Gastrocnemius medialis (tissue), 4 donors: ENCODE measurements around the gene SPTSSA. TPM values are rescaled to one million over a fixed set of nuclear protein-coding genes. Genes with fewer than 3 reads are reported as not detected.

Experiments
- ATAC-seq, 2 donors: fragments of 150-250 bp; one replicate each; pipeline ENCODE4 v1.9.1; 2016
- DNase-seq, 2 donors: peaks; one replicate each; pipeline ENCODE4 v3.0.0-alpha.2; 2019
- H3K27ac ChIP-seq, 4 donors: fragments of 200-600 bp; sonication (generic); 1 replicate in 1 of 4; 2 replicates in 3 of 4; pipeline ENCODE4 v1.5.1; 2016 to 2018; ENCODE audit warnings: mild to moderate bottlenecking in 2 of 4, moderate library complexity in 1 of 4
- H3K27me3 ChIP-seq, 3 donors: fragments of 200-600 bp; sonication (generic) in 2 of 3; 1 replicate in 1 of 3; 2 replicates in 2 of 3; pipeline versions ENCODE4 v1.5.1 to v1.6.0; 2016 to 2019; ENCODE audit warnings: mild to moderate bottlenecking in 1 of 3, moderate library complexity in 1 of 3
- H3K36me3 ChIP-seq, 2 donors: fragments of 200-600 bp; sonication (generic) in 1 of 2; one replicate each; pipeline ENCODE4 v1.5.1; 2017 to 2018
- H3K4me1 ChIP-seq, 2 donors: fragments of 200-600 bp; sonication (generic) in 1 of 2; one replicate each; pipeline ENCODE4 v1.5.1; 2016 to 2017; ENCODE audit warnings: mild to moderate bottlenecking in 2 of 2
- H3K4me3 ChIP-seq, 4 donors: fragments of 200-600 bp; sonication (generic) in 3 of 4; 1 replicate in 1 of 4; 2 replicates in 3 of 4; pipeline ENCODE4 v1.5.1; 2016 to 2019; ENCODE audit warnings: mild to moderate bottlenecking in 2 of 4
- H3K9me3 ChIP-seq, 3 donors: fragments of 200-600 bp; sonication (generic) in 2 of 3; 1 replicate in 1 of 3; 2 replicates in 2 of 3; pipeline ENCODE4 v1.5.1; 2016 to 2019
- POLR2A ChIP-seq, 2 donors: fragments of 450-650 bp; IDR thresholded peaks; one replicate each; pipeline ENCODE4 v1.6.1; 2017; ENCODE audit warnings: antibody characterized with exemption in 2 of 2, mild to moderate bottlenecking in 2 of 2, moderate library complexity in 2 of 2
- in situ Hi-C, 4 donors: fragments of 200-750 bp; cut with MboI; loops; one replicate each; pipeline versions ENCODE4 v1.15.0 to v1.8.0; 2017; ENCODE audit warnings: low sequenced_read_pairs in 4 of 4
- intact Hi-C: fragments of 100-400 bp; cut with DNase I; formaldehyde crosslinking; loops from one replicate; pipeline ENCODE4 v1.15.1; 2023; ENCODE audit warnings: low total_unique reads
- total RNA-seq, 4 donors: library from RNA; depleted of rRNA; stranded (reverse); fragments of >200 nt; gene quantifications; one replicate each; pipeline versions ENCODE4 v1.1.0 to v1.2.3, GENCODE V29; 2016
- TF ChIP-seq, protein P1 (sequence below), 5 experiments: fragments of 450-650 bp in 3 of 5; fragments of 200-600 bp in 2 of 5; sonication (generic) in 2 of 5; IDR thresholded peaks in 4 of 5; conservative IDR thresholded peaks in 1 of 5; 1 replicate in 4 of 5; 2 replicates in 1 of 5; pipeline ENCODE4 v1.5.1; 2016 to 2019; ENCODE audit warnings: antibody characterized with exemption in 5 of 5, mild to moderate bottlenecking in 3 of 5, moderate library complexity in 3 of 5

The SPTSSA gene
- total RNA-seq, 4 donors from 2014 or later: 6.4 to 14.0 (median 10.2) TPM

DNA sequence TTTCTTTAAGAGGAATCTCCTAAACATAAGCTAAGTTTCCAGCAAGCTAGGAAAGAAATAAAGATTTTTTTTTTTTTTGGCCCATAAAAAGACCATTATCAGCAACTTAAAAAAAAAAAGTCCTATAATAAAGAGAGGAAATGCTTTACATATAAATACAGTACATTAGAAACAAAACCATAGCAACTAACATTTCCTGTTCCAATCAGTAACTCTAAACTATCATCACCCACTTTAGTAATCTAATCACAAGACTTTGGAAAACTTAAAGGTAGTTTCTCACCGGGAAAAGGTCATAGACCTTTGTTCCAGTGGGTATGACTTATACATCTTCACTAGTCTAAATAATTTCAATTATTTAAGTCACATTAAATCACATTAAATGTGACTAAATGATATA is 11.1 kb downstream of the SPTSSA start:
- in situ Hi-C loops (no loop called here), intact Hi-C loops (loop anchor here (5.0 kb wide), 1 partner anchor 104 kb away; no protein-coding TSS in a partner anchor)
- H3K4me3 ChIP-seq: no peak overlapping the region
- no peak for TF ChIP-seq POLR2A (IDR thresholded peaks at IDR 0.05)
- TF ChIP-seq, protein P1, sequence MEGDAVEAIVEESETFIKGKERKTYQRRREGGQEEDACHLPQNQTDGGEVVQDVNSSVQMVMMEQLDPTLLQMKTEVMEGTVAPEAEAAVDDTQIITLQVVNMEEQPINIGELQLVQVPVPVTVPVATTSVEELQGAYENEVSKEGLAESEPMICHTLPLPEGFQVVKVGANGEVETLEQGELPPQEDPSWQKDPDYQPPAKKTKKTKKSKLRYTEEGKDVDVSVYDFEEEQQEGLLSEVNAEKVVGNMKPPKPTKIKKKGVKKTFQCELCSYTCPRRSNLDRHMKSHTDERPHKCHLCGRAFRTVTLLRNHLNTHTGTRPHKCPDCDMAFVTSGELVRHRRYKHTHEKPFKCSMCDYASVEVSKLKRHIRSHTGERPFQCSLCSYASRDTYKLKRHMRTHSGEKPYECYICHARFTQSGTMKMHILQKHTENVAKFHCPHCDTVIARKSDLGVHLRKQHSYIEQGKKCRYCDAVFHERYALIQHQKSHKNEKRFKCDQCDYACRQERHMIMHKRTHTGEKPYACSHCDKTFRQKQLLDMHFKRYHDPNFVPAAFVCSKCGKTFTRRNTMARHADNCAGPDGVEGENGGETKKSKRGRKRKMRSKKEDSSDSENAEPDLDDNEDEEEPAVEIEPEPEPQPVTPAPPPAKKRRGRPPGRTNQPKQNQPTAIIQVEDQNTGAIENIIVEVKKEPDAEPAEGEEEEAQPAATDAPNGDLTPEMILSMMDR (IDR thresholded peaks at IDR 0.05 in 4 of 5, conservative IDR thresholded peaks at IDR 0.05 in 1 of 5): no peak
- H3K36me3 ChIP-seq: peaks cover 0 to 37% of the 10 kb centered on the region in 2 donors
- H3K27ac ChIP-seq: no peak overlapping the region
- ATAC-seq: no peak
- H3K4me1 ChIP-seq: peaks cover 7 to 8% of the 10 kb centered on the region in 2 donors
- DNase-seq: no peak
- no peaks in the 10 kb centered on the region for H3K27me3 ChIP-seq
- H3K9me3 ChIP-seq: no peaks in the 10 kb centered on the region

DNA sequence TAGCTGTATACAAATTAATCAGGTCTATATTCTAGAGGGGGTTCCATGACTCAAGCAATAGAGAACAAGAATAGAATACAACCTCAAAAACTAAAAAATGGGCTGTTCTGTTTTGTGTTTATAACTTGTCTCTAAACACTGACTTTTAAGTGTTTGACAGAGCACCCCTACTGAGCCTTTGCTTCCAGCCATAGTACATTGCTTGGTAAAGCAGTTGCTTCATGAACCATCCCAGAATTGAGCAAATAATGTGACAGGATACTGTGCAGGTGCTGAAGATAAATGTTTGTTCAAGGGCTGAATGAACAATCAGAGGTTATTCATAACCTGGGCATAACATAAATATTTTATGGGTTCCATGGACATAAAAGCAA is 11.5 kb downstream of the SPTSSA start:
- Histone ChIP-seq H3K27me3 (no peaks in the 10 kb centered on the region), H3K4me1 (peaks cover 7 to 8% of the 10 kb centered on the region in 2 donors), H3K27ac (no peak overlapping the region), H3K9me3 (no peaks in the 10 kb centered on the region), H3K4me3 (no peak overlapping the region), H3K36me3 (peaks cover 0 to 33% of the 10 kb centered on the region in 2 donors)
- no peak for TF ChIP-seq POLR2A (IDR thresholded peaks at IDR 0.05)
- TF ChIP-seq, protein P1 (IDR thresholded peaks at IDR 0.05 in 4 of 5, conservative IDR thresholded peaks at IDR 0.05 in 1 of 5): no peak
- DNase-seq (no peak), ATAC-seq (no peak)
- intact Hi-C loops (loop anchor here (5.0 kb wide), 1 partner anchor 103 kb away; no protein-coding TSS in a partner anchor), in situ Hi-C loops (no loop called here)

DNA sequence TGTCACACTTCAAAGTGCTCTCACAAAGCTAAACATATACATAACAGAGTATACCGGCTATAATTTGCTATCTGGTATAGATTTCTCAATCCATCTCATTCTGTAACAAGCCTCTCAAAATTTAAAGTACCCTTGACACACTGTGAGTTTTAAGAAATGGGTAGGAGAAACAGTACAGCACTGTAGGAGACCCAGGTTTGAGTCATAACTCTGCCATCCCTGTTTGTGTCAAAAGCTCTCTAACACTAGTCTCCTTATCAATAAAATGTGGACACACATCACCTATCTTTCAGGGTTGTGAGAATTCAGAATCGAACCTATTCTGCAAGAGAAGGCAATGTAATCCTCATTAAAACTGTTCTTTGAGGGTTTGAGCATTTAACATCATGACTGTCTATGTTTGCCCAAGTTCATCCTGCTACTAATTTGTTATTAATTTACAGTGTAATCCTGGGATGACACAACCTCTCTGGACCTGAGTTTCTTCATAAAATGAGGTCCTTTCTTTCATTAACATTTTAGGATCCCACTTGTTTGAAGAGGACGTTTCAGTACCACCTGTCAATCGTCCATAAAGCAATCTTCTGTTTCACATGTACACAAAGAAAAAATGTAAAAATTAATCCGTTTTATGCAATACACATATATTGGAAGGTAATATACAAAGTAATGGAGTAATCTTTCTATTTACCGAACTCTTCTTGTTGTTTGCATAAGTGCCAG is 12.1 kb downstream of the SPTSSA start:
- in situ Hi-C loops: no loop called here
- Histone ChIP-seq H3K4me1 (peaks cover 7 to 8% of the 10 kb centered on the region in 2 donors), H3K36me3 (peaks cover 0 to 28% of the 10 kb centered on the region in 2 donors), H3K9me3 (no peaks in the 10 kb centered on the region), H3K27me3 (no peaks in the 10 kb centered on the region), H3K27ac (no peak overlapping the region), H3K4me3 (no peak overlapping the region)
- DNase-seq (no peak), ATAC-seq (no peak)
- no peak for TF ChIP-seq POLR2A (IDR thresholded peaks at IDR 0.05)
- TF ChIP-seq, protein P1 (IDR thresholded peaks at IDR 0.05 in 4 of 5, conservative IDR thresholded peaks at IDR 0.05 in 1 of 5): no peak
- intact Hi-C loops: loop anchor here (5.0 kb wide), 1 partner anchor 103 kb away; no protein-coding TSS in a partner anchor

DNA sequence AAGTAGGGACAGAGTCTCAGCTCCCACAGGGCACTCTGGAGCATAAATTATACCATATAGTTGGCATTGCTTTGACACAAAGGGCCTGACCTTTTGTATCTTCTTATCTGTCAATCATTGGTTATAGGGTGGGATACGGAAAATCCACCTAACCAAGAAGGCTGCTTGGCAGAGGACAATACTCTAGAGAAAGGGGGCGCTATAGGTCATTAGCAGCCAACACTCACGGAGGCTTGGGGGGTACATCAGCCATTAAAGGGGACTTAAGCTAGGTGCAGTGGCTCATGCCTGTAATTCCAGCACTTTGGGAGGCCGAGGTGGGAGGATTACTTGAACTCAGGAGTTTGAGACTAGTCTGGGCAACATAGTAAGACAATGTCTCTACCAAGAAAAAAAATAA is 22.9 kb downstream of the SPTSSA start:
- Histone ChIP-seq H3K36me3 (no peaks in the 10 kb centered on the region), H3K27ac (no peak overlapping the region), H3K4me1 (peaks cover 0 to 12% of the 10 kb centered on the region in 2 donors), H3K4me3 (no peak overlapping the region), H3K27me3 (no peaks in the 10 kb centered on the region), H3K9me3 (no peaks in the 10 kb centered on the region)
- no peak for DNase-seq
- in situ Hi-C loops: no loop called here
- intact Hi-C loops: no loop called here
- no peak for ATAC-seq
- TF ChIP-seq, protein P1 (IDR thresholded peaks at IDR 0.05 in 4 of 5, conservative IDR thresholded peaks at IDR 0.05 in 1 of 5): no peak
- TF ChIP-seq POLR2A (IDR thresholded peaks at IDR 0.05): no peak
